HEK293 (cell line): Measurements from ENCODE around the gene ABI3BP.

Experiments used
- CTCF ChIP-seq: fragments of 450-650 bp; formaldehyde crosslinking; IDR thresholded peaks from 2 replicates; pipeline ENCODE4 v1.5.1; 2016; ENCODE audit warnings: missing biosample characterization, missing genetic modification characterization
- KLF7 ChIP-seq: fragments of 450-650 bp; formaldehyde crosslinking; IDR thresholded peaks from 2 replicates; pipeline ENCODE4 v1.5.1; 2016; ENCODE audit warnings: missing biosample characterization, missing genetic modification characterization, borderline replicate concordance
- ZNF274 ChIP-seq, 2 experiments: fragments of 200-500 bp in 1 of 2; fragments of 450-650 bp in 1 of 2; sonication (Bioruptor generic) in 1 of 2; formaldehyde crosslinking in 1 of 2; IDR thresholded peaks; 2 replicates each; pipeline versions ENCODE4 v1.5.1 to v1.6.1; 2014 to 2016; ENCODE audit warnings: borderline replicate concordance in 1 of 2, inconsistent platforms in 1 of 2, low read length in 1 of 2, missing biosample characterization in 1 of 2, missing genetic modification characterization in 1 of 2
- ZNF335 ChIP-seq: fragments of 450-650 bp; formaldehyde crosslinking; conservative IDR thresholded peaks from 2 replicates; pipeline ENCODE4 v1.5.1; 2016; ENCODE audit warnings: missing biosample characterization, missing genetic modification characterization
- ZNF658 ChIP-seq: fragments of 450-650 bp; formaldehyde crosslinking; IDR thresholded peaks from 2 replicates; pipeline ENCODE4; 2016; ENCODE audit warnings: missing biosample characterization, missing genetic modification characterization

- TF ChIP-seq ZNF274 (IDR thresholded peaks at IDR 0.05; ENCODE audit: low read length) (no peak), ZNF274 (tag by site-specific recombination; IDR thresholded peaks at IDR 0.05; ENCODE audit: borderline replicate concordance) (no peak), KLF7 (tag by site-specific recombination) (no peak), CTCF (tag by site-specific recombination) (no peak), ZNF335 (no peak), ZNF658 (tag by site-specific recombination) (no peak)
Observed at GRCh38 chr3:100868894-100869293, 124.3 kb downstream of the ABI3BP start.
